HL-60 (cell line): Measurements from ENCODE around the gene NARF.

Source experiments
- GABPA ChIP-seq: IDR thresholded peaks from 2 replicates; pipeline ENCODE4 v1.6.1; 2012; ENCODE audit warnings: low read depth
- POLR2AphosphoS5 ChIP-seq: IDR thresholded peaks from 2 replicates; pipeline ENCODE4 v1.6.1; 2012; ENCODE audit warnings: low read depth
- SPI1 ChIP-seq: IDR thresholded peaks from 2 replicates; pipeline ENCODE4 v1.6.1; 2012; ENCODE audit warnings: low read depth, mild to moderate bottlenecking, borderline replicate concordance
- TF ChIP-seq, protein P1 (sequence below): IDR thresholded peaks from one replicate; pipeline ENCODE4 v1.5.1; 2011; ENCODE audit warnings: low read length, control low read depth, inconsistent platforms; ENCODE audit not compliant: insufficient read depth
- TF ChIP-seq, protein P2 (sequence below): IDR thresholded peaks from 2 replicates; pipeline ENCODE4 v1.6.1; 2012; ENCODE audit warnings: low read depth; ENCODE audit not compliant: insufficient replicate concordance

DNA sequence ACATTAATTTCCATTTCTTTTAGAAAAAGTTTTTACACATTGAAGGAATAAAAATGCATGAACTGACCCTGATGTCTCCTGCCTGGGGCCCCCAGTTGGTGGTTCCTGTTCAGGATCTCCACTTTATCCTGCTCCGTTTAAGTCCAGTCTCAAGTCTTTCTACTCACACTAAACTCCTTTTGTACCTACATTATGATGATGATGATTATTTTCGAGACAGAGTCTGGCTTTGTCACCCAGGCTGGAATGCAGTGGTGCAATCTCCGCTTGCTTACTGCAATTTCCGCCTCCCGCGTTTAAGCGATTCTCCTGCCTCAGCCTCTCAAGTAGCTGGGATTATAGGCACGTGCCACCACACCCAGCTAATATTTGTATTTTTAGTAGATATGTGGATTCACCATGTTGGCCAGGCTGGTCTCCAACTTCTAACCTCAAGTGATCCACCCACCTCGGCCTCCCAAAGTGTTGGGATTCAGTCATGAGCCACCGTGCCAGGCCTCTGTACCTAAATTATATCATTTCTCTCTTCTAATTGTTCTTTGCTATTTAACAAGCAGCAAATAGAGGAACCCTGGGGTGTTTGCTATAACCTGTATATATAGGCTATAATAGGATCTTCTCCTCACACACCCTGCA, 58.8 kb downstream of the NARF start:
- TF ChIP-seq POLR2AphosphoS5 (no peak), GABPA (no peak), SPI1 (no peak; the same call in 1 of the 2 replicates)
- TF ChIP-seq, protein P1, sequence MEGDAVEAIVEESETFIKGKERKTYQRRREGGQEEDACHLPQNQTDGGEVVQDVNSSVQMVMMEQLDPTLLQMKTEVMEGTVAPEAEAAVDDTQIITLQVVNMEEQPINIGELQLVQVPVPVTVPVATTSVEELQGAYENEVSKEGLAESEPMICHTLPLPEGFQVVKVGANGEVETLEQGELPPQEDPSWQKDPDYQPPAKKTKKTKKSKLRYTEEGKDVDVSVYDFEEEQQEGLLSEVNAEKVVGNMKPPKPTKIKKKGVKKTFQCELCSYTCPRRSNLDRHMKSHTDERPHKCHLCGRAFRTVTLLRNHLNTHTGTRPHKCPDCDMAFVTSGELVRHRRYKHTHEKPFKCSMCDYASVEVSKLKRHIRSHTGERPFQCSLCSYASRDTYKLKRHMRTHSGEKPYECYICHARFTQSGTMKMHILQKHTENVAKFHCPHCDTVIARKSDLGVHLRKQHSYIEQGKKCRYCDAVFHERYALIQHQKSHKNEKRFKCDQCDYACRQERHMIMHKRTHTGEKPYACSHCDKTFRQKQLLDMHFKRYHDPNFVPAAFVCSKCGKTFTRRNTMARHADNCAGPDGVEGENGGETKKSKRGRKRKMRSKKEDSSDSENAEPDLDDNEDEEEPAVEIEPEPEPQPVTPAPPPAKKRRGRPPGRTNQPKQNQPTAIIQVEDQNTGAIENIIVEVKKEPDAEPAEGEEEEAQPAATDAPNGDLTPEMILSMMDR, result no peak
- TF ChIP-seq, protein P2, sequence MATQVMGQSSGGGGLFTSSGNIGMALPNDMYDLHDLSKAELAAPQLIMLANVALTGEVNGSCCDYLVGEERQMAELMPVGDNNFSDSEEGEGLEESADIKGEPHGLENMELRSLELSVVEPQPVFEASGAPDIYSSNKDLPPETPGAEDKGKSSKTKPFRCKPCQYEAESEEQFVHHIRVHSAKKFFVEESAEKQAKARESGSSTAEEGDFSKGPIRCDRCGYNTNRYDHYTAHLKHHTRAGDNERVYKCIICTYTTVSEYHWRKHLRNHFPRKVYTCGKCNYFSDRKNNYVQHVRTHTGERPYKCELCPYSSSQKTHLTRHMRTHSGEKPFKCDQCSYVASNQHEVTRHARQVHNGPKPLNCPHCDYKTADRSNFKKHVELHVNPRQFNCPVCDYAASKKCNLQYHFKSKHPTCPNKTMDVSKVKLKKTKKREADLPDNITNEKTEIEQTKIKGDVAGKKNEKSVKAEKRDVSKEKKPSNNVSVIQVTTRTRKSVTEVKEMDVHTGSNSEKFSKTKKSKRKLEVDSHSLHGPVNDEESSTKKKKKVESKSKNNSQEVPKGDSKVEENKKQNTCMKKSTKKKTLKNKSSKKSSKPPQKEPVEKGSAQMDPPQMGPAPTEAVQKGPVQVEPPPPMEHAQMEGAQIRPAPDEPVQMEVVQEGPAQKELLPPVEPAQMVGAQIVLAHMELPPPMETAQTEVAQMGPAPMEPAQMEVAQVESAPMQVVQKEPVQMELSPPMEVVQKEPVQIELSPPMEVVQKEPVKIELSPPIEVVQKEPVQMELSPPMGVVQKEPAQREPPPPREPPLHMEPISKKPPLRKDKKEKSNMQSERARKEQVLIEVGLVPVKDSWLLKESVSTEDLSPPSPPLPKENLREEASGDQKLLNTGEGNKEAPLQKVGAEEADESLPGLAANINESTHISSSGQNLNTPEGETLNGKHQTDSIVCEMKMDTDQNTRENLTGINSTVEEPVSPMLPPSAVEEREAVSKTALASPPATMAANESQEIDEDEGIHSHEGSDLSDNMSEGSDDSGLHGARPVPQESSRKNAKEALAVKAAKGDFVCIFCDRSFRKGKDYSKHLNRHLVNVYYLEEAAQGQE, result no peak
